Measurements from ENCODE around the gene WASF1. TPM values are rescaled to one million over a fixed set of nuclear protein-coding genes. Genes with fewer than 3 reads are reported as not detected.

WASF1 gene
- total and polyA plus RNA-seq, 2 donors from 2014 or later, result 6.5 to 9.7 TPM

GRCh38 chr6:110196874-110197273 lies 17.4 kb upstream of the WASF1 start:
- peaks cover 0 to 6% (median 2%) of the 10 kb centered on the region in 3 donors for H3K36me3 ChIP-seq (ENCODE audit: control insufficient read depth in 2 of 3, insufficient read depth in 3 of 3, low read length in 3 of 3)
- TF ChIP-seq CTCF (IDR thresholded peaks at IDR 0.05; ENCODE audit: borderline replicate concordance, extremely low read depth, insufficient read depth), result no peak

GRCh38 chr6:110195639-110196038 lies 16.2 kb upstream of the WASF1 start:
- Histone ChIP-seq H3K36me3 (ENCODE audit: control insufficient read depth in 2 of 3, insufficient read depth in 3 of 3, low read length in 3 of 3) (peaks cover 0 to 6% (median 2%) of the 10 kb centered on the region in 3 donors), H3K4me1 (ENCODE audit: control insufficient read depth in 2 of 3, insufficient read depth in 2 of 3, low read depth in 1 of 3, low read length in 3 of 3) (no peaks in the 10 kb centered on the region), H3K27me3 (ENCODE audit: control insufficient read depth, insufficient read depth, low read length) (no peaks in the 10 kb centered on the region), H3K27ac (ENCODE audit: low read depth in 2 of 2, low read length in 2 of 2) (no peak overlapping the region), H3K4me3 (ENCODE audit: low read length in 3 of 3) (no peak overlapping the region), H3K9me3 (ENCODE audit: control insufficient read depth in 2 of 3, insufficient read depth in 1 of 3, low read length in 3 of 3) (no peaks in the 10 kb centered on the region), H3K9ac (ENCODE audit: low read length in 3 of 3) (no peak overlapping the region)
- TF ChIP-seq CTCF (IDR thresholded peaks at IDR 0.05; ENCODE audit: borderline replicate concordance, extremely low read depth, insufficient read depth), result no peak
- intact Hi-C loops (cut with DNase I), result no loop called here
- FAIRE-seq (no peak), DNase-seq (no peak)

More at GRCh38 chr6:110196874-110197273, 17.4 kb upstream of the WASF1 start:
- no peaks in the 10 kb centered on the region for H3K27me3 ChIP-seq (ENCODE audit: control insufficient read depth, insufficient read depth, low read length)
- no peak overlapping the region for H3K27ac ChIP-seq (ENCODE audit: low read depth in 2 of 2, low read length in 2 of 2)
- no peaks in the 10 kb centered on the region for H3K9me3 ChIP-seq (ENCODE audit: control insufficient read depth in 2 of 3, insufficient read depth in 1 of 3, low read length in 3 of 3)
- H3K4me1 ChIP-seq (ENCODE audit: control insufficient read depth in 2 of 3, insufficient read depth in 2 of 3, low read depth in 1 of 3, low read length in 3 of 3), result no peaks in the 10 kb centered on the region
- intact Hi-C loops (cut with DNase I), result no loop called here
- H3K9ac ChIP-seq (ENCODE audit: low read length in 3 of 3), result no peak overlapping the region
- no peak overlapping the region for H3K4me3 ChIP-seq (ENCODE audit: low read length in 3 of 3)
- no peak for FAIRE-seq
- DNase-seq, result no peak

- no peaks in the 10 kb centered on the region for H3K27me3 ChIP-seq (ENCODE audit: control insufficient read depth, insufficient read depth, low read length)
- H3K4me3 ChIP-seq (ENCODE audit: low read length in 3 of 3), result no peak overlapping the region
- FAIRE-seq, result no peak
- no peaks in the 10 kb centered on the region for H3K4me1 ChIP-seq (ENCODE audit: control insufficient read depth in 2 of 3, insufficient read depth in 2 of 3, low read depth in 1 of 3, low read length in 3 of 3)
- TF ChIP-seq CTCF (IDR thresholded peaks at IDR 0.05; ENCODE audit: borderline replicate concordance, extremely low read depth, insufficient read depth), result no peak
- H3K9ac ChIP-seq (ENCODE audit: low read length in 3 of 3), result no peak overlapping the region
- intact Hi-C loops (cut with DNase I), result no loop called here
- H3K9me3 ChIP-seq (ENCODE audit: control insufficient read depth in 2 of 3, insufficient read depth in 1 of 3, low read length in 3 of 3), result no peaks in the 10 kb centered on the region
- DNase-seq, result no peak
- H3K36me3 ChIP-seq (ENCODE audit: control insufficient read depth in 2 of 3, insufficient read depth in 3 of 3, low read length in 3 of 3), result peaks cover 0 to 6% (median 2%) of the 10 kb centered on the region in 3 donors
- no peak overlapping the region for H3K27ac ChIP-seq (ENCODE audit: low read depth in 2 of 2, low read length in 2 of 2)
Observed at GRCh38 chr6:110191477-110191876, 12.0 kb upstream of the WASF1 start.

GRCh38 chr6:110190726-110191125 lies 11.3 kb upstream of the WASF1 start:
- DNase-seq, result no peak
- H3K9me3 ChIP-seq (ENCODE audit: control insufficient read depth in 2 of 3, insufficient read depth in 1 of 3, low read length in 3 of 3), result no peaks in the 10 kb centered on the region
- TF ChIP-seq CTCF (IDR thresholded peaks at IDR 0.05; ENCODE audit: borderline replicate concordance, extremely low read depth, insufficient read depth), result no peak
- no peaks in the 10 kb centered on the region for H3K27me3 ChIP-seq (ENCODE audit: control insufficient read depth, insufficient read depth, low read length)
- peaks cover 0 to 6% (median 2%) of the 10 kb centered on the region in 3 donors for H3K36me3 ChIP-seq (ENCODE audit: control insufficient read depth in 2 of 3, insufficient read depth in 3 of 3, low read length in 3 of 3)
- intact Hi-C loops (cut with DNase I), result no loop called here
- no peak for FAIRE-seq
- H3K4me3 ChIP-seq (ENCODE audit: low read length in 3 of 3), result no peak overlapping the region
- no peak overlapping the region for H3K9ac ChIP-seq (ENCODE audit: low read length in 3 of 3)
- H3K27ac ChIP-seq (ENCODE audit: low read depth in 2 of 2, low read length in 2 of 2), result no peak overlapping the region
- no peaks in the 10 kb centered on the region for H3K4me1 ChIP-seq (ENCODE audit: control insufficient read depth in 2 of 3, insufficient read depth in 2 of 3, low read depth in 1 of 3, low read length in 3 of 3)
